NCI-H1694 treated with DMSO at 0.1 percent for 48 hours (cell line): ENCODE data around the gene UBE3C.
"Not testable (repeated sequence)": the region's sequence is repeated elsewhere in the genome, so short reads cannot be mapped to it uniquely, and the experiment has no call there.

Experiments
- DNase-seq: peaks from one replicate; lab custom pipeline; 2025; lab: John Stamatoyannopoulos, UW

Gene UBE3C

DNA sequence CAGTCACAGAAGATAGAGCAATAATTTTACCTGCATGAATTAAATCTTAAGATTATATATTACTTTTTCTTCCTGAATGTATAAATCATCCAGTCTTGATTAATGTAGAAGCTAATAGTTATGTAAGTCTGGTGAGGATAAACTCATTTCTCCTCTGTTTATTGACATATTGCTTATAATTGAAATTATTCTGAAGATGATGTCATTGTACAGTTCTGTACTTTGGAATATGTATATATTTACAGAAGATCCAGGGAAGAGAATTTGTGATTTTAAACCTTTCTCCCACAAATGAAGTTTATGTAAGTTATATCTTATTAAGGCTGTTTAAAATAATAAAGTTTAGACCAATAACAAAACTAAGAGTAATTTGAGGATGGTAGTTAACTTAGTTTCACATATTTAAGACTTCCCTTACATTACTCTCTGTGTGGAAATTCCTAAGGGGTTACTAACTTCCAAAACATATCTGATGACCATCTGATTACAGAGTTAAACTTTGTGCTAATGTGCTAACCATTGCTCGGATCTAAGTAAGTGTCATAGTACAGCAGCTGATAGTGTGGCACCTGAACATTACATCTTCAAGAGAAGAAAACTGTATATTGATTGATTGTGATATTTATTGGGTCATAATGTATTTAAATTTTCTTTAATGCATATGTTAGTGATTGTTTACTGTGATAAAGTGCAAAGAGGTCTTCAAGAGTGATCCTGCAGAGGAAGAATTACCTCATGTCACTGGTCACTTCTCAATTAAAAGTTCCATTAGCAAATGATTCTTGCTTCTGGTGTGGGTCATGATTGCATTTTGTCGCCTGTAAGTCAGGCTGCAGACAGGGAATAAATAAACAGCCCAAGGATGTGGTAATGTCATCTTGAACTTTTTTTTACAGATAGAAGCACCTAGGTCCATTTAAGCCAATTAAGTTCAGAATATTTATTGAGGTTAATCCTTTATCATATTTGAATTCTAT is 96.9 kb downstream of the UBE3C start:
- DNase-seq, result no peak

DNA sequence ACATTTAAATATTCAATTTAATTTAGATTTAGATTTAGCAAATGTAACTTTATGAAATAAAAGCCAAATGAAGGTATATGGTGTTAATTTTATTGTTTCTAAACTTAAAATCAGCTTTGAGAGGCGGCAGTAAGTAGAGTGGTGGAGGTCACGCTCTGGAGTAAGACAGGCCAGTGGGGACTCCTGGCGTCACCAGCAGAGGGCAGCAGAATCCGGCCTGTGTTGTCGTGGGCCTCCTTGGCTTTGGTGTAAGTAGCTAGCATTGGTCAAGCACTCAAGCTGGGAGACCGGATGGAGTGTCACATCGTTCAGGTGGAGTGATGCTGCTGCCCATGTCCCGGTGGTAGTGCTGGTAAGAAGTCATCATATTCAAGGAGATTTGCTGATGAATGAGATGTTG is 99.4 kb downstream of the UBE3C start:
- no peak for DNase-seq

DNA sequence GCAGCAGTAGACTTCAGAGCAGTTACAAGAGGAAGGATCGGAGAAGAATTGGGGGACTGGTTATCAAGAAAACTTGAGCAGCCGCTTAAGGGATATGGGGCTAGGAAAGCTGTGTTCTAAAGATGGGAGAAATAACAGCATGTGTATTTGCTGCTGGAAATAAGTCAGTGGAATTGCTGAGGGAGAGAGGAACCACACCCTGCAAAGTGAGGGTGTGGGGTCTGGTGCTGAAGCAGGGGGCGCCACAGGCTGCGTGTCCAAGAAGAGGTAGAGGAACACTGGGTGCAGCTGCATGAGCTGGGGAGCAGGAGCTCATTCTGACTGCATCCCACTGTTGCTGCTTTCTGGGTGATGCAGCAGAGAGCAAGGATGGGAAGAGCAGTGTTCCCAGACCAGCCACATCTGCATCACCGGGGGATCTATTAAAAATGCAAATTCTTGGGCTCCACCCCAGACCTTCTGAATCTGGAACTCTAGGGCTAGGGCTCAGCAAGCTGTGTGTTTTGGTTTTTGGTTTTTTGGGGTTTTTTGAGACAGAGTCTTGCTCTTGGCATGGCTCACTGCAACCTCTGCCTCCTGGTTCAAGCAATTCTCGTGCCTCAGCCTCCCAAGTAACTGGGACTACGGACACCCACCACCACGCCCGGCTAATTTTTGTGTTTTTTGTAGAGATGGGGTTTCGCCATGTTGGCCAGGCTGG is 101.0 kb downstream of the UBE3C start:
- no peak for DNase-seq

DNA sequence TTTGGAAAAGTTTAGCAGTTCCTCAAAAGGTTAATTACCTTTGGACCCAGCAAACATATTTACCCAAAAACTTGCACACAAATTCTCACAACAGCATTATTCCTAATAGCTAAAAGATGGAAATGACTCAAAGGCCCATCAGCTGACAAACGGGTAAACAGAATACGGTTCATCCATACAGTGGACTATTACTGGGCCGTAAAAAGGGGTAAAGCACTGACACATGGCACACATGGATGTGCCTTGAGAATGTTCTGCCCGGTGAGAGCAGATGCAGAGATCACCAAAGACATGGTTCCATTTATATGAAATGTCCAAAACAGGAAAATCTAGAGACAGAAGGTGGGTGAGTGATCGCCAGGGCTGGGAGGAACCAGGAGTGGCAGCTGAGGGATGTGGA is 102.9 kb downstream of the UBE3C start:
- no peak for DNase-seq

DNA sequence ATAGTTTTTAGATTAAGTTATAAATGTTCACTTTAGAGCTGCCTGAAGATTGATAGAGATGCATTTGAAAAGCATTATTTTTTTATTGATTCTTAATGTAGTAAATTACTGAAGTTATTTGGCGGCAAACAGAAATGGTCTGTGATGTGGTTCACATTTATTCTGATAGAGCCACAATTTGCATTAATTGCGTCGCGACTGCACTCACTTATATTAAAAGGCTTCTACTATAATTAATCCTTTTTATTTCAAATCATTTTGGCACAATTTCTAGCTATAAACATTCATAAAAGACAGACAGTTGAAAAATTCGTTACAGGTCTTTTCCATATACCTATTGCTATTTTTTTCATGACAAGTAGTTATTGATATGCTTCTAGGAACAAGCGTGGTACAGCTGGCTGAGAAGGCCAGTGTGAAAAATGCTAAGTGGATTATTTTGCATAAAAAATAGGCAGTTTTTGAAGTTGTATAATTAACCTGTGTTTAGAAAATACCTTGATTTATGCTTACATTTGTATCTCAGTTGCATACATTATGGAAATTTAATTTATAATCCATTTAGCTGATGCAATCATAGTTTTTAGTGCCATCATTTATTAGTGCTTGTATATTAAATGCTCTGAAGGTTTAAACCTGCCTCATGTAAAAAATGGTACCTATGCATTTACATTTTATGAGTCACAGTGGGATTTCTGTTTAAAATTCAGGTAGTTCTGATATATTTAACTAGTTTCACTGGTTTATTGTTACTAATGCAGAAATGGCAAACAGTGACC is 106.0 kb downstream of the UBE3C start:
- DNase-seq, result no peak

DNA sequence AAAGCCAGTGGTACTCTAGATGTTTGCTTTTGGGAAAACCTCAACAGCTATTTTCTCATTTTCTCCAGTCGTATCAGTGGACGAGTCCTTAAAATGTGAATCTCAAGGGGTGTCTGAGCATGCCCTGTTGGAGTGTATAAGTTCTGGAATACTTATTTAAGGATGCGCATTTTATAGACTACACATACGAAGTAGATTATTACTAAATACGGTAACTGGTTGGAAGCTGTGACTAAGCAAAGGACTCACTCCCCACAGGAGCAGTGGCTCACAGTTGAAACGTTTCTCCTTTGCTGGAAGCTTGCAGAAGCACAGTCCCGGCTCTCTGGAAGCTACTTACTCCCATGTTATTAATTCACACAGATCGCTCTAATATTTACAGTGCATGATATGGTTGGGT is 107.3 kb downstream of the UBE3C start:
- no peak for DNase-seq

DNA sequence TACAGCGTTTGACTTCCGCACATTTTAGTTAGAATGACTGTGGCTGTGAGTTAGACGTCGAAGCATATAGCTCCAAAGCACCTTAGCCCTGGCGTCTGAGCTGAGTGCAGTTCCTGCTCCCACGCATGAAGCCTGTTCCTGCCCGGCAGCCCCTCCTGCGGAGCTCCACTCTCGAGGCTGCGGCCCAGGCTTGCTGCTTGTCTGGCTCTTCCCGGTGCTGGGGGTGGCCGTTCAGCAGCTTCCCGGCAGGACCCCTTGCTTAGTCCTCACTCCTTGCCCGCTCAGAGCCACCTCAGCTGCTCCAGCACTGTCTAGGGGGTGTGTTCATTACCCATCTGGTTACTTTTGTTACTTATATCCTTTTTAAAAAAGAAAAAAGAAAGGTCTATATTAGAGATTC is 109.9 kb downstream of the UBE3C start:
- DNase-seq, result no peak

DNA sequence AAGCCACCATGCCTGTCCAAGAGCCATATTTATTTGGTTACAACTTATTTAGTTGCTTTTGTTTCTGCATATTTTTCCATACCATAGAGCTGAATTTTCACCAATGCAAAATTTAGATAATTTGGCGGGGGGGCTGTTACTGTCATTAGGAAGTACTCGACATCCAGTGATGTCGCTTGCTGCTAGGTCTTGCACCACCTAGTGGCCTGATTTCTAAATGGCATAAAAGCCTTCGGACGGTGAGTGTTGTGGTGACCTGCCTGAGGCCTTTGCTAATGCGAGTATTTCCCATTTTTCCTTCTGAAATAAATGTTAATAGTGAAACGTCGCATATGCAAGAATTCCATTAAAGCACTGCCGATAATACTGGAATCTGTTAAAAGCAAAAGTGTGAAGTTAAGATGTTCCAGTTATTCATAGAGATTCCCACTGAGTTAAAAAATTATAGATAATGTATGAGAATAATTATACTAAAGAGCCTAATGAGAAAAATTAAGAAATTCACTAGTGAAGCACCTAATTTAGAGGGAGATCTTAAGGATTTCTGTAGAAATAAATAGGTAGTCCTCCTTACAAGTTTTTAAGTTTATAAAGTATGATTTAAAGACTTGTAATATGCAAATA is 112.0 kb downstream of the UBE3C start:
- DNase-seq, result peak; percentile 14

DNA sequence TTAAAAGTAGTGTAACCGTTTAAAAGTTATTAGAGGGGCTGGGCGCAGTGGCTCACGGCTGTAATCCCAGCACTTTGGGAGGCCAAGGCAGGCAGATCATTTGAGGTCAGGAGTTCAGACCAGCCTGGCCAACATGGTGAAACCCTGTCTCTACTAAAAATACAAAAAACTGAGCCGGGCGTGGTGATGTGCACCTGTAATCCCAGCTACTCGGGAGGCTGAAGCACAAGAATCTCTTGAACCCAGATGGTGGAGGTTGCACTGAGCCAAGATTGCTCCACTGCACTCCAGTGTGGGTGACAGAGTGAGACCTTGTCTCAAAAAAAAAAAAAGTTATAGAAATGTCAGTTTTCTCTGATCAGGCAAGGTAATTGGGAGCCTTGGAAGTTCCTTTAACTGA is 113.1 kb downstream of the UBE3C start:
- not testable (repeated sequence) for DNase-seq

DNA sequence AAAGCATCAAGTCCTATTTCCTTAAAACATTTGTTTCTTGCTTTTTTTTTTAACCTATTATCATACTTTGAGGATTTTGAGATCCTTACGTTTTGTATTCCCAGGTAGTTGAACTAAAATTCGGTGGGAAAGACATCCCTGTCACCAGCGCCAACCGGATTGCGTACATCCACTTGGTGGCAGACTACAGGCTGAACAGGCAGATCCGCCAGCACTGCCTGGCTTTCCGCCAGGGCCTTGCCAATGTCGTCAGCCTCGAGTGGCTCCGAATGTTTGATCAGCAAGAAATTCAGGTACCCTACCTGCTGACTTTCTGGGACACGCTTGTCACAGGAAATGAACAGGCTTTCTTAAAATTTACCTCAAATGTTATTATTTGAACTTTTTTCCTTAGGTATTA is 115.1 kb downstream of the UBE3C start:
- DNase-seq, result peak; percentile 12

DNA sequence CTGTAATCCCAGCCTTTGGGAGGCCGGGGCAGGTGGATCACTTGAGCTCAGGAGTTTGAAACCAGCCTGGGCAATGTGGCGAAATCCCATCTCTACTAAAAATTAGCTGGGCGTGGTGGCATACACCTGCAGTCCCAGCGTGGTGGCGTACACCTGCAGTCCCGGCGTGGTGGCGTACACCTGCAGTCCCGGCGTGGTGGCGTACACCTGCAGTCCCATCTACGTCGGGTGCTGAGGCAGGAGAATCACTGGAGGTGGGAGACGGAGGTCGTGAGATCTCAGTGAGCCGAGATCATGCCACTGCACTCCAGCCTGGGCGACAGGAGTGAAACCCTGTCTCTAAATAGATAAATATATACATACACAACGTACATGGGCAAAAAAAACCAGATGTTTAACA is 116.1 kb downstream of the UBE3C start:
- DNase-seq, result not testable (repeated sequence)

DNA sequence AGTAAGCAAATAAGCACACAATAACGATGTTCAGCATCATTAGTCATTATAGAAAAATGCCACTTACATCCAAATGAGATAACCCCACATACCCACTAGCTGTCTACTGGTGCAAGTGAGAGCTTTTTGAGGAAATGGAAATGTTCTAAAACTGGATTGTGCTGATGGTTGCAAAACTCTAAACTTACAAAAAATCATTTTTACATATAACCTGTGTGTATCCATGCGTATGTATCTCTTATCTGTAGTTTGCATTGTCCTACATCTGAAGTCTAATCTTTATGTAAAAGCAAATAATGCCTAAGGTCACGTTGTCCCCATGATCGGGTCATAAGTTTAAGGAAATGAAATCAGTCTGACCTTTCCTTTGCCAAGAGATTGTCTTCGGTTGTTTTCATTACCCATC is 116.5 kb downstream of the UBE3C start:
- no peak for DNase-seq

DNA sequence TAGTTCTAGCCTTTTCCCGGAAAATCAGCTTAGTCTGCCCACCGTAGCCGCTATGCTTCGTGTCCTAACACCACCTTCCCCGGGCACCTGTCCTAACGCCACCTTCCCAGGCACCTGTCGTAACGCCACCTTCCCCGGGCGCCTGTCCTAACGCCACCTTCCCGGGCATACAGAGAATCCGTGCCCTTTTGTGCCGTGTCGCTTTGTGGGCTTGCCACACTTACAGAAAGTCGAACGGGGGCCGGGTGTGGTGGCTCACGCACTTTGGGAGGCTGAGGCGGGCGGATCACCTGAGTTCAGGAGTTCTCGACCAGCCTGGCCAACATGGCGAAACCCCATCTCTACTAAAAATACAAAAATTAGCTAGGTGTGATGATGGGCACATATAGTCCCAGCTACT is 124.4 kb downstream of the UBE3C start:
- no peak for DNase-seq

DNA sequence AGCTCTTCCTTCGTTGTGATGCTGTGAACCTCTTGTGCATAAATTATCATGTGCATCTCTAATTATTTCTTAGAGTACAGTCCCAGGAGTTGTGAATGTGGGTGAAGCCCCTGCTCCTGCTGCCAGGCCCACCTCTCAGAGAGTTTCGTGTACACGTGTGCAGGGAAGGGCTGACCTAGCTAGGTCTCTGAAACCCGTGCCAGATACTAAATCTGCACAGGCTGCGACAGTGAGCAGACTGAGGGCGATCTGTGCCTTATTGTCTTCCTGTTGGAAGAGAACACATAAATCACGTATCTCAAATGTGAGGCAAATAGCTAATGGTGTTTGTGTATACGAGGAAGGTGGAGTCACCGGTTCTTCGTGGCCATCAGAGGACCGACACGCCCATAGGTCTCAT is 126.3 kb downstream of the UBE3C start:
- DNase-seq, result no peak

DNA sequence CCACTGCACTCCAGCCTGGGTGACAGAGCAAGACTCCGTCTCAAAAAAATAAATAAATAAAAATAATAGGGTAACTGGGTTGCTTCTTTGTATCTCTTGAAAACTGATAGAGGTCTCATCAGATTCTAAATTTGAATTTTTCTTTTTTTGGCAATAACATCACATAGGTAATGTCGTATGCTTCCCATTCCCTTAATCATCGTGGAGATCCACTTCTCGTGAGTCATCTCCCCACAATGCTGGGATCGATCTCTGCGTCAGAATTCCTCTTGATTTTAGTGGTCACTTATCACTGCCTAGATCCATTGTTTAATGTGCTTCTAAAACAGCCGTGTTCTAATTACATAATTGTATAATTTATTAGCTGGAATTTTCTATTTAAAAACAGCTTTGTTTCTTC is 127.5 kb downstream of the UBE3C start:
- DNase-seq, result no peak

DNA sequence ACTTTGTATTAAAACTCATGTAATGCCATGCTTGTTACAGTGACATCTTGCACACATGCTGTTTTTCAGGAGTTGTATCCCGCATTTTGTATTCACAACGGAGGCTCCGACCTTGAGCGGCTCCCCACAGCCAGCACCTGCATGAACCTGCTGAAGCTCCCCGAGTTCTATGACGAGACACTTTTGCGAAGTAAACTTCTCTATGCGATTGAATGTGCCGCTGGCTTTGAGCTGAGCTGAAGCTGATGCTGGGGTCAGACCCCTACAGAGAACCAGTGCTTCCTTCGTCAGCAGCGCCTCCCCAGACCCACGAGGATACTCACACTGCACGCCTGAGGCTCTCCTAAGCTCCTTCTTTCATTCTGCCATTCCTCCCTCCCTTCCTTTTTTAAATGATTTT is 128.8 kb downstream of the UBE3C start:
- DNase-seq, result no peak

DNA sequence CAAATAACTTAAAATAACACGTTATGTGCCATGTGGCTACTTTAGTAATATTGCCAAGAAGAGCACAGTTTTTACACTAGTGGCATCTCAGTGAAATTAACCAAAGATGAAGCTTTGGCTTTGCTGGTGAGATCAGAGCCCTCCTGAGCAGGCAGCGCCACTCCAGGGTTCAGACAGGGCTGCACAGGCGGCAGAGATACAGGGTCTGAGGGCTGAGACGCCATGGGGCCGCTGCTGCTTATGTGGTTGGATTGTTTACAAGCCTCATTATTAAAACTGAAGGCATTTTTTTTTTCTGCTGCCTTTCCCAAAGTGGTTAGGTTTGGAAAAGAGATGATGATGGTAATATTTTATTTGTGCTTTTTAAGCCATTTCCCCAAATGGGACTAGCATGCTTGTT is 129.2 kb downstream of the UBE3C start:
- DNase-seq, result no peak

DNA sequence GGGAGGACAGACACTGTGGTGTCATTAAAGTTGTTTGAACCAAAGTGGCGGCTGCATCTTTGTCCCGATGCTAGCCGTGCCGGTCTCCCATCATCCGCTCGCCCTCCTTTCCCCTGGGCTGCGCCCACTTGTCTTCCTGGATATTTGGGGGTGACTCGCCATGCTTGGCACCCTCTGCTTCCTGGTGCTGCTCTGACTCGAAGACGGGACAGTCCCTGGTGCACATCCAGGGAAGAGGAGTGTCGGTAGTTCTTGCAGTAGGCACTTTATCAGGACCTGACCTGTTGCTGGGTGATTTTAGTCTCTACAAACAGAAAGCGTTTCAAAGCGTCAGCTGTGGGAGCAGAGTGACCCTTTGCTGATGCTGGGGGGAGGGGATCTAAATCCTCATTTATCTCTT is 129.8 kb downstream of the UBE3C start:
- DNase-seq, result no peak

DNA sequence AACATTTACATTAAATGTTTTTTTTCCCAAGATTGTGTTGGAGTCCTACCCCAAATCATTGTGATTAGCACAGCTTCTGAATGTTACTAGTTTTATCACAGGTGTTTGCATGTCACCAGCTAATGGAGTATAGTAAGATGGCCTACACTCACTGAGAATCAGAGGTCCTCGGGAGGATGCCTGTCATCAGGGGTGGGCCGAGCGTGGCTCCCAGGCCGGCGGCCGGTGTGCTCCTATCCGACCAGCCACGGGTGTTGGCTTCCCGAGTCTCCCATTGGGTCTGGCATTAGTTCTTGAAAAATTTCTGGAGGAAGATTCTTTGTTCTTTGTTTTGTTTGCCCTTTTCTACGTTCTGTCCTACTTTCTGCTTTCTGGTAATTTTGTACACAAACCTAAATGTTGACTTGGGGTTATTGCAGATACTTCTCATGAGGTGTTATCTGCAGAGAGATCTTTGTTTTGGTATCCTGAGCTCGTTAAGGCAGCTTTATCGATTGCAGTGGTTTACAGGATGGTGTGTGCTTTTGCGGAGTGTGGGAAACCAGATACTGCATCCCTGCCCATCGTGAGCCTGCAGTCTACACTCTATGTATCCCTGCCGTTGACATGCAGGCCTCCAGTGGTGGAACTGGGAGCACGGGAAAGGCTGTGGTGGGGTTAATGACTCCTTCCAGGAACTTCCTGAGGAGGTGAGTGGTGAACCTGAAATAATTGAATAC is 130.8 kb downstream of the UBE3C start:
- DNase-seq, result no peak

DNA sequence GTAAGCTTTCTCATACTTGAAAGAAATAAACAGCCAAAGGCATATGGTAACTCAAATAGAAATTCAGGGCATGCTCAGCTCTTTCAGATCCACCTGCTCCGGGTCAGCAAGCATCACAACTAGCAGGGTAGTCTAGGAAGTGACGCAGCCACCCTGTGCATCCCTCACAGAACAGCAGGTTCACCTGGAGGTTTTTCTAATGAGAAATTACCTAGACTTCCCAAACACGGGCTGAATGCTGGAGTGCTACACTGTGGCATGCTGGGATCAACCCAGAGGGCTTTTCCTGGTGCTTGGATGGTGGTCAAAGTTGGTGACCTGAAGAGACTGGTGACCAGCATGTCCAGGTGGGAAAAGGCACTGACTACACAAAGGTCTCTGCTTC is 131.3 kb downstream of the UBE3C start:
- no peak for DNase-seq

DNA sequence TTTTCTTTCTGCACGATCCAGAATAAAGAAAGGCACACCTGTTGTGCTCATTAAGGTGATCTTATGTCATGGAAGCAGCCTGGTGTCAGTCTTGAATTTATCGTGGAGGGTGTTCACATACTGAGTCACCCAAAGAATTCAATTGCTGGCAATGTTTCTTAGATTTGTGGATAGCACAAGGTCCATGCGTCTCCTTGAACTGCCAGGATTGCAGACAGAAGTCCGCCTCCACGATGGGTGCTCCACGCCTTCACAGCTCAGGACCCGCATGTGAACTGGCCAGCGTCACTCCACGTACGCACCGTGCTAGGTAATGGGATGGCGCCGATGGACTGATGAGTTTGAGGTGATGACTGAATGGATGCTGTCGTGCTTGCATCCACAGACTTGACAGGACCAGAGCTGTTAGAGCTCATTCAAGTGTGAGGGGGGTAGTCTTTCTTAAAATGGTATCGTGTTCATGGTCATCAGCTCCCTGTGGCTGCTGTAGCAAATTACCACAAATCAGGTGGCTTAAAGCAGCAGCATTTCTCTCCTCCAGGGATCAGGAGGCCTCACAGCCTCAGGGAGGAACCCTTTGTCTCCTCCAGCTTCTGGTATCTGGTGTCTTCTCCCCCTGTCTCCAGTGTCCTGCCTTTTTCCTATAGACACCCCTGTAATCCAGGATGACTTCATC is 132.7 kb downstream of the UBE3C start:
- no peak for DNase-seq
